ENCODE data around the gene AP3B1. TPM values are rescaled to one million over a fixed set of nuclear protein-coding genes. Genes with fewer than 3 reads are reported as not detected.
"Not testable (repeated sequence)": the region's sequence is repeated elsewhere in the genome, so short reads cannot be mapped to it uniquely, and the experiment has no call there.

The AP3B1 gene
- total RNA-seq, 1 donor: 72.1 TPM

GRCh38 chr5:78060421-78060820 is 234.1 kb downstream of the AP3B1 start:
- Histone ChIP-seq H3K4me1 (ENCODE audit: insufficient read depth, low read length) (no peaks in the 10 kb centered on the region), H3K27me3 (ENCODE audit: insufficient read depth, low read length) (no peaks in the 10 kb centered on the region), H3K4me3 (ENCODE audit: low read length) (no peak overlapping the region), H3K9me3 (ENCODE audit: low read depth, low read length) (no peaks in the 10 kb centered on the region)

- Histone ChIP-seq H3K4me3 (ENCODE audit: low read length) (no peak overlapping the region), H3K27me3 (ENCODE audit: insufficient read depth, low read length) (no peaks in the 10 kb centered on the region), H3K9me3 (ENCODE audit: low read depth, low read length) (no peaks in the 10 kb centered on the region), H3K4me1 (ENCODE audit: insufficient read depth, low read length) (no peaks in the 10 kb centered on the region)
Measured at GRCh38 chr5:78058625-78059024, 235.9 kb downstream of the AP3B1 start.

GRCh38 chr5:78056901-78057514 is 237.5 kb downstream of the AP3B1 start:
- Histone ChIP-seq H3K9me3 (ENCODE audit: low read depth, low read length) (no peaks in the 10 kb centered on the region), H3K4me1 (ENCODE audit: insufficient read depth, low read length) (no peaks in the 10 kb centered on the region), H3K27me3 (ENCODE audit: insufficient read depth, low read length) (no peaks in the 10 kb centered on the region), H3K4me3 (ENCODE audit: low read length) (no peak overlapping the region)

- no peaks in the 10 kb centered on the region for H3K4me1 ChIP-seq (ENCODE audit: insufficient read depth, low read length)
- H3K27me3 ChIP-seq (ENCODE audit: insufficient read depth, low read length): no peaks in the 10 kb centered on the region
- H3K4me3 ChIP-seq (ENCODE audit: low read length): no peak overlapping the region
- no peaks in the 10 kb centered on the region for H3K9me3 ChIP-seq (ENCODE audit: low read depth, low read length)
Measured at GRCh38 chr5:78056053-78056452, 238.4 kb downstream of the AP3B1 start.

GRCh38 chr5:78050888-78051287 is 243.6 kb downstream of the AP3B1 start:
- Histone ChIP-seq H3K9me3 (ENCODE audit: low read depth, low read length) (no peaks in the 10 kb centered on the region), H3K4me1 (ENCODE audit: insufficient read depth, low read length) (no peaks in the 10 kb centered on the region), H3K4me3 (ENCODE audit: low read length) (no peak overlapping the region), H3K27me3 (ENCODE audit: insufficient read depth, low read length) (no peaks in the 10 kb centered on the region)

GRCh38 chr5:78046823-78047222 is 247.7 kb downstream of the AP3B1 start:
- H3K9me3 ChIP-seq (ENCODE audit: low read depth, low read length); H3K27me3 ChIP-seq (ENCODE audit: insufficient read depth, low read length); H3K4me3 ChIP-seq (ENCODE audit: low read length); H3K4me1 ChIP-seq (ENCODE audit: insufficient read depth, low read length): not testable (repeated sequence)

GRCh38 chr5:78046006-78046405 is 248.5 kb downstream of the AP3B1 start:
- no peaks in the 10 kb centered on the region for H3K4me1 ChIP-seq (ENCODE audit: insufficient read depth, low read length)
- no peaks in the 10 kb centered on the region for H3K27me3 ChIP-seq (ENCODE audit: insufficient read depth, low read length)
- no peak overlapping the region for H3K4me3 ChIP-seq (ENCODE audit: low read length)
- H3K9me3 ChIP-seq (ENCODE audit: low read depth, low read length): no peaks in the 10 kb centered on the region

GRCh38 chr5:78041805-78042204 is 252.7 kb downstream of the AP3B1 start:
- no peaks in the 10 kb centered on the region for H3K9me3 ChIP-seq (ENCODE audit: low read depth, low read length)
- no peak overlapping the region for H3K4me3 ChIP-seq (ENCODE audit: low read length)
- no peaks in the 10 kb centered on the region for H3K4me1 ChIP-seq (ENCODE audit: insufficient read depth, low read length)
- H3K27me3 ChIP-seq (ENCODE audit: insufficient read depth, low read length): no peaks in the 10 kb centered on the region

- no peaks in the 10 kb centered on the region for H3K9me3 ChIP-seq (ENCODE audit: low read depth, low read length)
- no peaks in the 10 kb centered on the region for H3K4me1 ChIP-seq (ENCODE audit: insufficient read depth, low read length)
- H3K4me3 ChIP-seq (ENCODE audit: low read length): no peak overlapping the region
- H3K27me3 ChIP-seq (ENCODE audit: insufficient read depth, low read length): no peaks in the 10 kb centered on the region
Measured at GRCh38 chr5:78025540-78025939, 269.0 kb downstream of the AP3B1 start.

- no peaks in the 10 kb centered on the region for H3K9me3 ChIP-seq (ENCODE audit: low read depth, low read length)
- no peaks in the 10 kb centered on the region for H3K4me1 ChIP-seq (ENCODE audit: insufficient read depth, low read length)
- no peak overlapping the region for H3K4me3 ChIP-seq (ENCODE audit: low read length)
- H3K27me3 ChIP-seq (ENCODE audit: insufficient read depth, low read length): no peaks in the 10 kb centered on the region
Measured at GRCh38 chr5:78019744-78020143, 274.8 kb downstream of the AP3B1 start.

GRCh38 chr5:78016863-78017529 is 277.5 kb downstream of the AP3B1 start:
- H3K4me1 ChIP-seq (ENCODE audit: insufficient read depth, low read length): no peaks in the 10 kb centered on the region
- no peaks in the 10 kb centered on the region for H3K27me3 ChIP-seq (ENCODE audit: insufficient read depth, low read length)
- H3K4me3 ChIP-seq (ENCODE audit: low read length): no peak overlapping the region
- H3K9me3 ChIP-seq (ENCODE audit: low read depth, low read length): no peaks in the 10 kb centered on the region

- Histone ChIP-seq H3K4me3 (ENCODE audit: low read length) (no peak overlapping the region), H3K27me3 (ENCODE audit: insufficient read depth, low read length) (no peaks in the 10 kb centered on the region), H3K9me3 (ENCODE audit: low read depth, low read length) (no peaks in the 10 kb centered on the region), H3K4me1 (ENCODE audit: insufficient read depth, low read length) (no peaks in the 10 kb centered on the region)
Measured at GRCh38 chr5:78009937-78010527, 284.5 kb downstream of the AP3B1 start.

- Histone ChIP-seq H3K27me3 (ENCODE audit: insufficient read depth, low read length) (no peaks in the 10 kb centered on the region), H3K4me3 (ENCODE audit: low read length) (no peak overlapping the region), H3K9me3 (ENCODE audit: low read depth, low read length) (no peaks in the 10 kb centered on the region), H3K4me1 (ENCODE audit: insufficient read depth, low read length) (peaks cover 6% of the 10 kb centered on the region)
Measured at GRCh38 chr5:78008356-78008967, 286.0 kb downstream of the AP3B1 start.

- H3K4me1 ChIP-seq (ENCODE audit: insufficient read depth, low read length): peaks cover 6% of the 10 kb centered on the region
- no peaks in the 10 kb centered on the region for H3K27me3 ChIP-seq (ENCODE audit: insufficient read depth, low read length)
- H3K9me3 ChIP-seq (ENCODE audit: low read depth, low read length): no peaks in the 10 kb centered on the region
- no peak overlapping the region for H3K4me3 ChIP-seq (ENCODE audit: low read length)
Measured at GRCh38 chr5:78007233-78007632, 287.3 kb downstream of the AP3B1 start.

- Histone ChIP-seq H3K27me3 (ENCODE audit: insufficient read depth, low read length) (no peaks in the 10 kb centered on the region), H3K9me3 (ENCODE audit: low read depth, low read length) (no peaks in the 10 kb centered on the region), H3K4me1 (ENCODE audit: insufficient read depth, low read length) (peaks cover 6% of the 10 kb centered on the region)
Measured at GRCh38 chr5:78006449-78006848, 288.0 kb downstream of the AP3B1 start.

More at GRCh38 chr5:78006449-78006848, 288.0 kb downstream of the AP3B1 start:
- no peak overlapping the region for H3K4me3 ChIP-seq (ENCODE audit: low read length)
